SU-DHL-6 (cell line): ENCODE data around the gene RYR2.

Experiments
- H2AFZ ChIP-seq: fragments of 200-600 bp; sonication (generic); 2 replicates; pipeline ENCODE4 v1.6.1; 2014; ENCODE audit warnings: low read depth, mild to moderate bottlenecking, moderate library complexity, mixed read lengths, antibody characterized with exemption, low read length; ENCODE audit not compliant: severe bottlenecking
- H3F3A ChIP-seq: fragments of 200-600 bp; shearing (Covaris generic); 2 replicates; pipeline ENCODE4 v1.6.0; 2016; ENCODE audit warnings: antibody characterized with exemption, mild to moderate bottlenecking; ENCODE audit not compliant: insufficient read depth
- H3K27ac ChIP-seq: fragments of 200-600 bp; sonication (generic); 2 replicates; pipeline ENCODE4 v1.5.1; 2016; ENCODE audit warnings: low read depth, mild to moderate bottlenecking, low read length, moderate library complexity, mixed read lengths
- H3K27me3 ChIP-seq: fragments of 200-600 bp; sonication (generic), shearing (Covaris generic); 2 replicates; pipeline ENCODE4 v1.6.0; 2014; ENCODE audit warnings: mild to moderate bottlenecking, low read length
- H3K36me3 ChIP-seq: fragments of 200-600 bp; sonication (generic); 2 replicates; pipeline ENCODE4 v1.6.1; 2014; ENCODE audit warnings: mild to moderate bottlenecking, low read length, mixed read lengths
- H3K4me2 ChIP-seq: fragments of 300-600, 200-600 bp; shearing (Covaris generic), sonication (generic); 2 replicates; pipeline ENCODE4 v1.6.0; 2014; ENCODE audit warnings: low read length, low read depth, mild to moderate bottlenecking; ENCODE audit not compliant: poor library complexity, severe bottlenecking
- H3K4me3 ChIP-seq: fragments of 200-600 bp; sonication (generic); 2 replicates; pipeline ENCODE4 v1.5.1; 2014; ENCODE audit warnings: antibody characterized with exemption, low read length, mild to moderate bottlenecking, mixed read lengths; ENCODE audit not compliant: insufficient read depth, poor library complexity, severe bottlenecking
- H3K79me2 ChIP-seq: fragments of 200-600 bp; sonication (generic); 2 replicates; pipeline ENCODE4 v1.6.1; 2014; ENCODE audit warnings: mild to moderate bottlenecking, low read length, moderate library complexity; ENCODE audit not compliant: insufficient read depth
- H3K9ac ChIP-seq: fragments of 200-600 bp; sonication (generic); 2 replicates; pipeline ENCODE4 v1.7.0; 2014; ENCODE audit warnings: mild to moderate bottlenecking, low read length
- H3K9me2 ChIP-seq: fragments of 200-600 bp; sonication (generic); replicated peaks from 2 replicates; pipeline ENCODE4 v1.6.1; 2014; ENCODE audit warnings: low read length; ENCODE audit not compliant: insufficient read depth
- H3K9me3 ChIP-seq: fragments of 200-600 bp; sonication (generic); 2 replicates; pipeline ENCODE4 v1.6.1; 2014; ENCODE audit warnings: low read length, mixed read lengths; ENCODE audit not compliant: insufficient read depth
- H4K20me1 ChIP-seq: fragments of 200-600 bp; sonication (generic); 2 replicates; pipeline ENCODE4 v1.6.1; 2014; ENCODE audit warnings: low read depth, mild to moderate bottlenecking, antibody characterized with exemption, low read length, moderate library complexity, mixed read lengths
- CTCF ChIP-seq: fragments of 200-600 bp; sonication (generic); IDR thresholded peaks from one replicate; pipeline ENCODE4 v1.5.1; 2017; ENCODE audit warnings: antibody characterized with exemption, mild to moderate bottlenecking, low read length, moderate library complexity; ENCODE audit not compliant: insufficient read depth, poor library complexity, severe bottlenecking
- EZH2phosphoT487 ChIP-seq: fragments of 200-600 bp; sonication (generic), shearing (Covaris generic); conservative IDR thresholded peaks from 2 replicates; pipeline ENCODE4 v1.6.1; 2018; ENCODE audit warnings: mild to moderate bottlenecking, antibody characterized with exemption, low read length, moderate library complexity, mixed read lengths

The RYR2 gene

GRCh38 chr1:237482777-237483176 is 440.8 kb downstream of the RYR2 start:
- Histone ChIP-seq H3K36me3 (no peaks in the 10 kb centered on the region), H3K27me3 (no peaks in the 10 kb centered on the region), H2AFZ (no peak overlapping the region), H3K9me2 (no peaks in the 10 kb centered on the region), H3K9ac (no peak overlapping the region), H3K79me2 (no peaks in the 10 kb centered on the region), H3F3A (no peaks in the 10 kb centered on the region), H3K4me2 (no peak overlapping the region), H3K9me3 (no peaks in the 10 kb centered on the region), H3K27ac (no peak overlapping the region), H3K4me3 (no peak overlapping the region), H4K20me1 (no peaks in the 10 kb centered on the region)
- no peak for TF ChIP-seq CTCF
- TF ChIP-seq EZH2phosphoT487: no peak

DNA sequence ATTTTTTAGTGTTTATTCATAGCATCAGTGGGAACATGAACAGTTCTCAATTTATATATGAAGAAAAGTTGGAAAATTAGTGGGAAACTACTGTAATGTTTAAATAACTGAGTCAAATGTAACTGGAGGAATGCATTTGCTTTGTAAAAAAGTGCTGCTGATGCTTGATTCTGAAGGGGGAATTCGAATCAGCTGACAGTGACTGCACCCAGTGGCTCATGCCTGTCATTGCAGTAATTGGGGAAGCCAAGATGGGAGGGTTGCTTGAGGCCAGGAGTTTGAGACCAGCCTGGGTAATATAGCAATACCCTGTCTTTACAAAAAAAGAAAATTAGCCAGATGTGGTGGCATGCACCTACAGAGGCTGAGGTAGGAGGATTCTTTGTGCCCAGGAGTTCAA is 450.4 kb downstream of the RYR2 start:
- Histone ChIP-seq H3F3A (no peaks in the 10 kb centered on the region), H3K27me3 (no peaks in the 10 kb centered on the region), H4K20me1 (no peaks in the 10 kb centered on the region), H3K9ac (no peak overlapping the region), H3K9me3 (no peaks in the 10 kb centered on the region), H3K4me3 (no peak overlapping the region), H2AFZ (no peak overlapping the region), H3K36me3 (no peaks in the 10 kb centered on the region), H3K79me2 (no peaks in the 10 kb centered on the region), H3K27ac (no peak overlapping the region), H3K4me2 (no peak overlapping the region), H3K9me2 (no peaks in the 10 kb centered on the region)
- TF ChIP-seq CTCF (no peak), EZH2phosphoT487 (no peak)

GRCh38 chr1:237500566-237500965 is 458.6 kb downstream of the RYR2 start:
- no peak for TF ChIP-seq EZH2phosphoT487
- no peak for TF ChIP-seq CTCF
- no peaks in the 10 kb centered on the region for H3K9me2 ChIP-seq

More at GRCh38 chr1:237500566-237500965, 458.6 kb downstream of the RYR2 start:
- Histone ChIP-seq H3K4me2 (no peak overlapping the region), H3K27ac (no peak overlapping the region), H2AFZ (no peak overlapping the region), H3K36me3 (no peaks in the 10 kb centered on the region), H3K4me3 (no peak overlapping the region), H4K20me1 (no peaks in the 10 kb centered on the region), H3K79me2 (no peaks in the 10 kb centered on the region), H3K27me3 (no peaks in the 10 kb centered on the region), H3K9me3 (no peaks in the 10 kb centered on the region), H3K9ac (no peak overlapping the region), H3F3A (no peaks in the 10 kb centered on the region)
